KMS-11 (cell line): Measurements from ENCODE around the gene IFNAR2.

ENCODE experiments used
- H2AFZ ChIP-seq: fragments of 200-600 bp; sonication (generic); 2 replicates; pipeline ENCODE4 v1.6.1; 2016; ENCODE audit warnings: antibody characterized with exemption, mixed run types, low read depth
- H3K27ac ChIP-seq: fragments of 200-600 bp; sonication (generic); 2 replicates; pipeline ENCODE4 v1.6.1; 2016; ENCODE audit warnings: mild to moderate bottlenecking, mixed run types
- H3K27me3 ChIP-seq: fragments of 200-600 bp; sonication (generic); 2 replicates; pipeline ENCODE4 v1.6.1; 2017; ENCODE audit warnings: mild to moderate bottlenecking, low read depth, mixed run types, moderate library complexity; ENCODE audit not compliant: insufficient read depth
- H3K36me3 ChIP-seq: fragments of 200-600 bp; sonication (generic); 2 replicates; pipeline ENCODE4 v1.6.1; 2017; ENCODE audit warnings: mild to moderate bottlenecking, mixed run types; ENCODE audit not compliant: insufficient read depth
- H3K4me1 ChIP-seq: fragments of 200-600 bp; sonication (generic); 2 replicates; pipeline ENCODE4 v1.6.1; 2016; ENCODE audit warnings: mild to moderate bottlenecking, low read depth, mixed run types; ENCODE audit not compliant: poor library complexity, severe bottlenecking
- H3K4me2 ChIP-seq: fragments of 200-600 bp; sonication (generic); 2 replicates; pipeline ENCODE4 v1.7.0; 2016; ENCODE audit warnings: mild to moderate bottlenecking, mixed run types
- H3K4me3 ChIP-seq: fragments of 200-600 bp; sonication (generic); IDR thresholded peaks from 2 replicates; pipeline ENCODE4 v1.6.1; 2017; ENCODE audit warnings: low read depth, low read length, mixed read lengths; ENCODE audit not compliant: insufficient read depth
- H3K79me2 ChIP-seq: fragments of 200-600 bp; sonication (generic); 2 replicates; pipeline ENCODE4 v1.6.1; 2016; ENCODE audit warnings: low read depth, mixed run types; ENCODE audit not compliant: insufficient read depth
- H3K9ac ChIP-seq: fragments of 200-600 bp; sonication (generic); 2 replicates; pipeline ENCODE4 v1.6.1; 2016; ENCODE audit warnings: mild to moderate bottlenecking, mixed run types
- H4K20me1 ChIP-seq: fragments of 200-600 bp; sonication (generic); 2 replicates; pipeline ENCODE4 v1.6.1; 2016; ENCODE audit warnings: mild to moderate bottlenecking, mixed run types; ENCODE audit not compliant: insufficient read depth
- CTCF ChIP-seq: fragments of 200-600 bp; sonication (generic); conservative IDR thresholded peaks from 2 replicates; pipeline ENCODE4 v1.6.1; 2017; ENCODE audit warnings: low read depth, mild to moderate bottlenecking, antibody characterized with exemption, low read length, moderate library complexity, mixed read lengths

Gene IFNAR2

GRCh38 chr21:33203371-33203724 lies 26.4 kb upstream of the IFNAR2 start:
- Histone ChIP-seq H3K27ac (no peak overlapping the region), H3K79me2 (no peaks in the 10 kb centered on the region), H3K36me3 (no peaks in the 10 kb centered on the region), H3K4me1 (peaks cover 22% of the 10 kb centered on the region), H2AFZ (no peak overlapping the region), H3K4me2 (no peak overlapping the region), H3K4me3 (no peak overlapping the region), H3K9ac (no peak overlapping the region), H3K27me3 (no peaks in the 10 kb centered on the region), H4K20me1 (no peaks in the 10 kb centered on the region)
- no peak for TF ChIP-seq CTCF

DNA sequence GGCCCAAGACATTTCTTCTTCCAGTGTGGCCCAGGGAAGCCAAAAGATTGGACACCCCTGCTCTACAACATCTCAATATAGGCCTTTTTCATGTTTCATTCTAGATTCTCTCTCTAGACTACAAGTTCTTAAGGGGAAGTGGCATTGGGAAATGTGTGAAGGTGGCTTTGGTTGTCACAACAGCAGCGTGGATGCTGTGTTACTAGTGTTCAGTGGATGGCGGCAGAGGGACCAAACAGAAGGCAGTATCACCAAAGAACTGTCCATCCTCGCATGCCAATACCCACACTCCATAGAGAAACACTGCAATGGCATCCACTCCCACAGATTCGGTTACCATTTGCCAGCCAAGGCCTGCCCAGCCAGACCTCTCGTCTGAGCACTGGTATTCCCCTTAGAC lies 24.3 kb upstream of the IFNAR2 start:
- Histone ChIP-seq H3K4me3 (no peak overlapping the region), H3K9ac (no peak overlapping the region), H3K27me3 (no peaks in the 10 kb centered on the region), H3K4me1 (peaks cover 12% of the 10 kb centered on the region), H3K27ac (no peak overlapping the region), H3K36me3 (no peaks in the 10 kb centered on the region), H3K4me2 (no peak overlapping the region), H3K79me2 (no peaks in the 10 kb centered on the region), H2AFZ (no peak overlapping the region), H4K20me1 (no peaks in the 10 kb centered on the region)
- no peak for TF ChIP-seq CTCF

DNA sequence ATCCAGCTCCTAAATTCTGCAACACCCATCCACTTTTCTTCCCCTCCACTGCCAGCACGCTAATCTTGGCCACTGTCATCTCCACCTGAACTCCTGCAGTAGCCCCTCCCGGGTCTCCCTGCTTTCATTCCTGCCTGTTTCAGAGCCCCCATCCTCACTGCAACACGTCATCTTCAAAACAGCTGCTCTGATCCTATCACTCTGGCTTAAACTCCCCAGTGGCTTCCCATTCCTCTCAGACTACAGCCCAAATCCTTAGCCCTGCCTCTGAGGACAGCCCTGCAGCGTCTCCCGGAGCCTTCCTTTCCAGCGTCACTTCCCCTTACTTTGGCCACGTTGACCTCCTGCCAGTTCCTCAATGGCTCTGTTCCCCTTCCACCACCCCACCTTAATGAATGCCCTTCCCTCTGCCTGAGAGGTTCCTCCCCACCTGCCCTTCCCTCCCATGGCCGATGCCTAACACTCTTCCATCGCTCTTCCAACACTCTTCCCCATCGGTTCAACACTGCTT lies 22.9 kb upstream of the IFNAR2 start:
- no peaks in the 10 kb centered on the region for H4K20me1 ChIP-seq
- no peak for TF ChIP-seq CTCF
- no peak overlapping the region for H3K4me2 ChIP-seq
- no peaks in the 10 kb centered on the region for H3K27me3 ChIP-seq
- H3K27ac ChIP-seq = no peak overlapping the region
- H3K9ac ChIP-seq = no peak overlapping the region
- H3K4me3 ChIP-seq = no peak overlapping the region
- no peak overlapping the region for H2AFZ ChIP-seq
- no peaks in the 10 kb centered on the region for H3K36me3 ChIP-seq
- H3K4me1 ChIP-seq = peaks cover 21% of the 10 kb centered on the region
- no peaks in the 10 kb centered on the region for H3K79me2 ChIP-seq

GRCh38 chr21:33207449-33208149 lies 22.1 kb upstream of the IFNAR2 start:
- no peak overlapping the region for H3K27ac ChIP-seq
- H2AFZ ChIP-seq = no peak overlapping the region
- H3K9ac ChIP-seq = no peak overlapping the region
- H3K79me2 ChIP-seq = no peaks in the 10 kb centered on the region
- no peaks in the 10 kb centered on the region for H4K20me1 ChIP-seq
- H3K4me2 ChIP-seq = no peak overlapping the region
- no peak overlapping the region for H3K4me3 ChIP-seq
- TF ChIP-seq CTCF = no peak
- peaks cover 28% of the 10 kb centered on the region for H3K4me1 ChIP-seq
- no peaks in the 10 kb centered on the region for H3K27me3 ChIP-seq
- H3K36me3 ChIP-seq = no peaks in the 10 kb centered on the region
